Esophagus muscularis mucosa (tissue), 4 donors: ENCODE data around the gene CCM2L.

Experiments
- CTCF ChIP-seq, 3 experiments: fragments of 200-600 bp in 2 of 3; fragments of 450-650 bp in 1 of 3; sonication (generic) in 2 of 3; IDR thresholded peaks; one replicate each; pipeline ENCODE4 v1.5.1; 2017 to 2019; ENCODE audit warnings: antibody characterized with exemption in 3 of 3, mild to moderate bottlenecking in 2 of 3, moderate library complexity in 1 of 3
- EP300 ChIP-seq: sonication (generic); formaldehyde crosslinking; IDR thresholded peaks from one replicate; pipeline ENCODE4 v1.6.1; 2017; ENCODE audit warnings: antibody characterized with exemption
- POLR2A ChIP-seq: fragments of 450-650 bp; IDR thresholded peaks from one replicate; pipeline ENCODE4 v1.6.1; 2017; ENCODE audit warnings: antibody characterized with exemption, moderate library complexity, mild to moderate bottlenecking, low read depth
- POLR2AphosphoS5 ChIP-seq, 2 donors: sonication (generic); formaldehyde crosslinking; IDR thresholded peaks; one replicate each; pipeline ENCODE4 v1.6.1; 2017; ENCODE audit warnings: antibody characterized with exemption in 2 of 2

GRCh38 chr20:32071395-32072167, 61.3 kb downstream of the CCM2L start:
- TF ChIP-seq CTCF (IDR thresholded peaks at IDR 0.05) (no peak), EP300 (no peak), POLR2A (no peak), POLR2AphosphoS5 (IDR thresholded peaks at IDR 0.05) (no peak)
